DLD1 (cell line): ENCODE measurements around the gene CAD.
"Not testable (repeated sequence)": the region's sequence is repeated elsewhere in the genome, so short reads cannot be mapped to it uniquely, and the experiment has no call there.

Experiments used
- in situ Hi-C: cut with HindIII; loops from 2 replicates; pipeline ENCODE4 v1.10.0; 2017; ENCODE audit warnings: low sequenced_read_pairs

The CAD gene

DNA sequence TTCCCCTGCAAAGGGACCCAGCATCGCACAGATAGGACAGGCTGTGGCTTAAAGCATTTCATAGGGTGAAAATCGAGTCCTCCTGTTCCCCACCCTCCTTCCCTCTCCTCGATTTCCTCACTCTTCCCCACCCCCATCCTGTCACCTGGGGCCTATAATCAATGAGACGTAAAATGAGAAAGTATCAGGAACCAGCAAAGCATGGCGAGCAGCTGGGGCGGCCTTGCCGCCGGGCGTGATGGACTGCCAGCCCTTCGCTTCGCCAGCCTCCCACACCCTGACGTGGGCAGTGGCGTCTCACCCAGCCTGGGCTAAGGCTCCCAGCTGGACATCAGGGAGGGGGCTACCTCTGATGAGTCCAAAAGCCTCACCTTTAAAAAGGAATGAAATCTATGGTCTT, 34.6 kb downstream of the CAD start:
- in situ Hi-C loops, result no loop called here

DNA sequence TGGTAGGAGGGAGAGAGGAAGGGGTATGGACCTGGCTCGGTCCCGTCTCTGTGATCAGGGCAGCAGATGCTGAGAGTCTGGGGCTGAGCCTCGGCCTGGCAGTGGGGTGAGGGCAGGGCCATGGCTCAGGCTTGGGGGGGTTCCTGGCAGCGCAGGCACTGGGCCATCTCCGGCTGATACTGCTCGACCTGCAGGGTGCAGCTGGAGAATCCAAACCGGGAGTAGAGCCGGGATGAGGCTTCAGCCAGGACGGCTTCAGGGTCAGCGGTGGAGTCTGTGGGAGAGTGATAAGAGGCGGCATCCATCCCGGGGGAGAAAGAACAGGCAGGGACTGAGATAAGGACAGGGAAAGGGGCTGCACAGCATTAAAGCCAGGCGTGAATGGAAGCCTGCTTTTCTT, 38.0 kb downstream of the CAD start:
- in situ Hi-C loops, result no loop called here

GRCh38 chr2:27255660-27256059, 38.5 kb downstream of the CAD start:
- in situ Hi-C loops, result no loop called here

GRCh38 chr2:27256855-27257454, 39.8 kb downstream of the CAD start:
- in situ Hi-C loops, result no loop called here

- in situ Hi-C loops, result no loop called here
Observed at GRCh38 chr2:27258051-27258450, 40.9 kb downstream of the CAD start.

- in situ Hi-C loops, result no loop called here
Observed at GRCh38 chr2:27261241-27261925, 44.2 kb downstream of the CAD start.

GRCh38 chr2:27261926-27262298, 44.7 kb downstream of the CAD start:
- in situ Hi-C loops, result no loop called here

DNA sequence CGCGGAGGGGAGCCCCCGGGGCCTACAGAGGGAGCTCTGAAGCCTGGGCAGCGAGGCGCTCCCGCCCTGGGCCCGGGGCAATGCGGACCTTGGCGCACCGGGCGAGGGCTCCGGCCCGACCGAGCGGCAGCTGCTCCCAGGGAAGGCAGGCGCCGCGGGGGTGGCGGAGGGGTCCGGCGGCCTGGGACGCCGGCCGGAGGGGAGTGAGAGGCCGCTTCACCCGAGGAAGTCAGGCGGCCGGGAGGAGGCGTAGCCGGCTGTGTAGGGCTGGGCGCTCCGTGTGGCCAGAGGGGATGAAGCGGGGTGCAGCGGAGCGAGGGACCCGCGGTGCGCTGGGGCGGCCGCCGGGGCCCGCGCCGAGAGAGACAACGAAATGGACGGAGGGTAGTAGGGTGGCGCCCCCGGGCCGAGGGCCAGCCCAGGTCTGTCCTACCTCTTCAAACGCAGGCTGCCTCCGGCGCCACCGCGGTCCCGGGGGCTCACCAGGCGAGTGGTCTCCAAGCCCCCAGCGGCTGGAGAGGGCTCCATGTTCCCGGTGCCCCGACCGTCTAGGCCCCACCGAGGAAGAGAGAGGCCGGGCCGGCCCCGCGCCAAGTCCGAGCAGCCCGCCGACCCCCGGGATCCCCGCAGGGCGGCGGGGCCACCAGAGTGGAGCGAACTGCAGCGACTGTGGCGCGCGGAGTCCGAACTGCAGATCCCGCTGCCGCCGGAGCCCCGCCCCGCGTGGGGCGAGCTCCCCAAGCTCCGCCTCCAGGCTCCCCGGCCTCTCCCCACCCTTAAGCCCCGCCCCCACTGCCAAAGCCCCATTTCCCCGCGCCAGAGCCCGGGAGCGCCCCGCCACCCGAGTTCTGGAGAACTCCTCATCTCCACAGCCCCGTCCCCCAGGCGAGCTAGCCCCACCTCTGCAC, 45.5 kb downstream of the CAD start, which contains the start of gene SLC30A3:
Gene SLC30A3, minus strand, starts transcription at position 669 of the 908 bp plus-strand sequence. Its CDS starts 141 bp downstream, at position 528.
- in situ Hi-C loops, result no loop called here

DNA sequence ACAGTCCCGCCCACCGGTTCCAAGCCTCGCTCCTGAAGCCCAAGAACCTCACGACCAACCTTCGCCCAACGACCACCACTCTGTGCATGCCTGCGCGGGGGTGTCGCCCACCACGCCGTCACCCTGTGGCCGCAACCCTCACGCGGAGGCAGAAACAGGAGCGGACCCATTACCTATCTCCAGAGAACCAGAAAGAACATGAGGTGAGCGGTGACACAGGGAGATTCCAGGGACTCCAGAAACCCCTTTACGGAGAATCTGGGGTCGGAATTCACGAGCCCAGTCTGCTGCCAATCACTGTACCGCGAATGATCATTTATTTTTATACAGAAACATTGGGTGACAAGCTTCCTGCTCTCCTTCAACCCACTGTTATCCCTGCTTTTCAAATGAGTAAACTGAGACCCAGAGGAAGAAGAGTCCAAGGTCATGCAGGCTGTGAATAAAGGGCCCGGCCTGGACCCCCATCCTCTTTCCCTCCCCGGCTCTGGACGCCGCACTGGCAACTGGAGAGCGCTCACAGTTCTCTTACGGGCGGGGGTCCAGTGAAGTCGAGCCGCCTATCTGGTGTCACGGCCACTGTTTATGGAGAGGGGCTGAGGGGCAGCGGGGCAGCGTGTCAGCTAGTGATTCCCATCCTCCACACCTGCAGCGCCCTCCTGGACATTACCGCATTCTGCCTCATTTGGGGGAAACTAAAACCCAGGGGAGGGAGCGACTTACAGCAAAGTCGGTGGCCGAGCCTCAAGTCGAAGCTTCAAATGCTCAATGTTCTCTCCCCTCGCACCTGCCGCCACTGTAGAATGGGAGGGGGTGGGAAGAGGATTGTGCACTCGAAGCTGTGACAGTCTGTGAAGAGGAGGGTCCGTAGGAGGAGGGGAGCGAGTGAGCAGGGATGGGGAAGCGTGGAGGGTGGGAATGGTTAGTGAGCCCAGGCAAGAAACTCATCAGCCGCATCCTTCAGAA, 46.4 kb downstream of the CAD start:
- in situ Hi-C loops, result no loop called here

- in situ Hi-C loops, result no loop called here
Observed at GRCh38 chr2:27264253-27264752, 47.1 kb downstream of the CAD start.

DNA sequence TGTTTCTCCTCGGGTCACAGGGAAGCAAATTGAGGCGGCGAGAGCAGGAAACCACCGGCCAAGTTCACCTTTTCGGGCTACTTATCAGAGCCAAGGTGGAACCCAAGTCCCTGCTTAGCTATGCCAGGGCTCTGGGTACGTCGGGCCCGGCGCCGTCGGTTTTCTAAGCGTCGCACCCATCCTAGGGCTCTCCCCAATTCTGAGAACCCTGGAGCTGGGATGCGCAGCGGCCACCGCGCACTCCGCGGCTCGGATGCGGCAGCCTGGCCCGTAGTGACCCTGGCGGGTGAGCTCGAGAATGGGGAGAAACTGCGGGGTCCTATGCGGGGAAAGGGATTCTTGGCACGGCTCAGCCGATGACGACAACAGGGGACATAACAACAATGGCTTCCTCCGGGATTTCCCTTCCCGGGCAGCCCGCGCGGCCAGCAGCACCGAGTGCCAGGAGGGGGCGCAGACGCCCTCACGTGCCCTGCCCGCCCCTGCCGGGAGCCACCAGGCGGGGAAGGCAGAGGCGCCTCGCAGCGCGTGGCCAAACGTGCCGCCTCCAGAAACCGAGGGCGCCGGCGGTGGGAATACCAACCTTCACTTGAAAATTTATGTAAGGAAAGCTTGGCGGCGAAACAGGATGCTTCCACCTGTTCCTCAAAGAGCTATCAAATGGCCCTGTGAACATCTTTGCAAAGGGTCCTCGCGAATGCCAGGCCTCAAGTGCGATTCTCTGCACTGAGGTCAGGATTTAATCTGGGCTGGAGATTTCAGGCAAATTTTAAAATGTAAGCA, 47.8 kb downstream of the CAD start:
- in situ Hi-C loops, result no loop called here

- in situ Hi-C loops, result no loop called here
Observed at GRCh38 chr2:27265536-27265870, 48.3 kb downstream of the CAD start.

DNA sequence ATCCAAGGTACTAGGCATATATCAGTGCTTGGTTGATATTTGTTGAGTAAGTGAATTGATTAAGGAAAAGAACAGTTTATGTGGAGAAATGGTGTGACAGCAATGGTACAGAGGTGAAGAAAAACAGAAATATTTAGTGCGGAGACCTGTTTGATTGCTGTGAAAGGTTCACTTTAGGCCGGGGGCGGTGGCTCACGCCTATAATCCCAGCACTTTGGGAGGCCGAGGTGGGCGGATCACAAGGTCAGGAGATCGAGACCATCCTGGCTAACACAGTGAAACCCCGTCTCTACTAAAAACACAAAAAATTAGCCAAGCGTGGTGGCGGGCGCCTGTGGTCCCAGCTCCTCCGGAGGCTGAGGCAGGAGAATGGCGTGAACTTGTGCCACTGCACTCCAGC, 51.1 kb downstream of the CAD start:
- in situ Hi-C loops, result not testable (repeated sequence)

DNA sequence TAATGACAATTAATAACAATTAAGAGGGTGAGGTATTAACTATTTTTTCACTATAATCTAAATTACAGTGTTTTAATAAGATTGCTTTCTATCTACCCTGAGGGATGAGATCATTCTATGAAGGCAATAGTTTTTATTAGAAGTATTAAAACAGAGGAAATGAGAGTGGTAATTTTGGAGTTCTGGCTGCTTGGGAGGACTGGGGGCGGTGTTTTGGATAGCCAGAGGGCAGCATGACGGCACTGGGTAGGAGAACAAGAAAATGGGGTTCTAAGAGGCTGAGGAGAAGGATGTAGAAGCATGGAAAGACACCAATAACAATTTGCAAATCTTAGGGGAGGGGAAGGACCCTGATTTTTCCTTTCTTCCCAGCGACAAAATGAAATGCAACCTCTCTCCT, 53.0 kb downstream of the CAD start:
- in situ Hi-C loops, result no loop called here

- in situ Hi-C loops, result no loop called here
Observed at GRCh38 chr2:27270670-27271069, 53.5 kb downstream of the CAD start.

DNA sequence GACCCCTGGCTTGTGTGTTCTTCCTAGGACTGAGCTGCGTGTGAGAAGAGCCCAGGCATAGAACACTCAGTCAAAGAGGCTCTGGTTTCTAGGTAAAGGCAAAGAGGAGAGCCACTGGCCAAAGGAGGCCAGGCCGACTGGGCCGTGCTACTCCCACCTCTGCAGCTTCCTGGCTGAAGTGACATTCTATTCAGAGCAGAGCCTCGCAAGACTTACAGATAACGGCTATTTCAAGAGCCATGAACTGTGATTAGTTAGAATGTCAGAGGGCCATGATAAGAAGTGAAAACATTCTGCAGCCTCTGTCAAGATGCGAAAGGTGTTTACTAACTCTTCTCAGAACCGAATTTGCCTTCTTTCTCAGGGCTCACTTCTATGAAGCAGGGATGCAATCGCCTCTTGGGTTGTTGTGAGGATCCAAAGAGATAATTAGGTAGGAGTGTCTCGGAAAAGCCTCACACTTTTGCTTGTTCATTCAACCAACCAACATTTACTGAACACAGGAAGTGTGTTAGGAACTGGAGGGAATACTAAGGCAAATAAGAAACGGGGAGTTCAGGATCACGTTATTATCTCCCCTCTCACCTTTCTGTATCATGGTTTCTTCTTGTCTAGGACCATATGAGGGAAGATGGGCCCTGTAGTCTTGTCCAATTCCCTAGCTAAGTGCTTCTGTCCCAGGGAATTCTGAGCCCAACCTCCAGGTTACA, 54.6 kb downstream of the CAD start:
- in situ Hi-C loops, result no loop called here

- in situ Hi-C loops, result not testable (repeated sequence)
Observed at GRCh38 chr2:27272537-27273522, 55.7 kb downstream of the CAD start.
